IPS-18a (cell line): ENCODE data around the gene DSCAM.

Source experiments
- H3K27ac ChIP-seq: one replicate; pipeline ENCODE4 v1.5.1; 2013; ENCODE audit warnings: low read length
- H3K27me3 ChIP-seq: one replicate; pipeline ENCODE4 v1.6.1; 2013; ENCODE audit warnings: mild to moderate bottlenecking, low read length; ENCODE audit not compliant: control insufficient read depth, insufficient read depth
- H3K36me3 ChIP-seq: one replicate; pipeline ENCODE4 v1.6.1; 2013; ENCODE audit warnings: low read depth, low read length; ENCODE audit not compliant: control insufficient read depth
- H3K4me1 ChIP-seq: one replicate; pipeline ENCODE4 v1.6.1; 2013; ENCODE audit warnings: low read depth, low read length; ENCODE audit not compliant: control insufficient read depth
- H3K4me3 ChIP-seq: one replicate; pipeline ENCODE4 v1.5.1; 2013; ENCODE audit warnings: low read length
- H3K9ac ChIP-seq: one replicate; pipeline ENCODE4 v1.6.1; 2013; ENCODE audit warnings: mild to moderate bottlenecking, low read length, moderate library complexity
- H3K9me3 ChIP-seq: one replicate; pipeline ENCODE4 v1.6.1; 2013; ENCODE audit warnings: low read depth, low read length; ENCODE audit not compliant: control insufficient read depth

DSCAM gene

GRCh38 chr21:40016667-40017066, 830.3 kb downstream of the DSCAM start:
- H3K4me3 ChIP-seq, result no peak overlapping the region
- no peak overlapping the region for H3K9ac ChIP-seq
- H3K36me3 ChIP-seq, result no peaks in the 10 kb centered on the region
- no peaks in the 10 kb centered on the region for H3K4me1 ChIP-seq
- H3K27ac ChIP-seq, result no peak overlapping the region
- H3K9me3 ChIP-seq, result no peaks in the 10 kb centered on the region
- no peaks in the 10 kb centered on the region for H3K27me3 ChIP-seq

GRCh38 chr21:40016234-40016633, 830.7 kb downstream of the DSCAM start:
- Histone ChIP-seq H3K4me3 (no peak overlapping the region), H3K9me3 (no peaks in the 10 kb centered on the region), H3K9ac (no peak overlapping the region), H3K27me3 (no peaks in the 10 kb centered on the region), H3K36me3 (no peaks in the 10 kb centered on the region), H3K4me1 (no peaks in the 10 kb centered on the region), H3K27ac (no peak overlapping the region)

- no peaks in the 10 kb centered on the region for H3K4me1 ChIP-seq
- H3K9me3 ChIP-seq, result no peaks in the 10 kb centered on the region
- no peak overlapping the region for H3K9ac ChIP-seq
- H3K36me3 ChIP-seq, result no peaks in the 10 kb centered on the region
- H3K27me3 ChIP-seq, result no peaks in the 10 kb centered on the region
- H3K4me3 ChIP-seq, result no peak overlapping the region
- H3K27ac ChIP-seq, result no peak overlapping the region
Observed at GRCh38 chr21:40015818-40016217, 831.1 kb downstream of the DSCAM start.

GRCh38 chr21:40014394-40014793, 832.6 kb downstream of the DSCAM start:
- Histone ChIP-seq H3K9ac (no peak overlapping the region), H3K4me3 (no peak overlapping the region), H3K27ac (no peak overlapping the region)

GRCh38 chr21:40013001-40013735, 833.8 kb downstream of the DSCAM start:
- no peaks in the 10 kb centered on the region for H3K9me3 ChIP-seq
- H3K4me3 ChIP-seq, result no peak overlapping the region
- no peaks in the 10 kb centered on the region for H3K36me3 ChIP-seq
- H3K4me1 ChIP-seq, result no peaks in the 10 kb centered on the region
- no peaks in the 10 kb centered on the region for H3K27me3 ChIP-seq
- no peak overlapping the region for H3K27ac ChIP-seq
- H3K9ac ChIP-seq, result no peak overlapping the region

More at GRCh38 chr21:40014394-40014793, 832.6 kb downstream of the DSCAM start:
- H3K9me3 ChIP-seq, result no peaks in the 10 kb centered on the region
- H3K36me3 ChIP-seq, result no peaks in the 10 kb centered on the region
- H3K4me1 ChIP-seq, result no peaks in the 10 kb centered on the region
- H3K27me3 ChIP-seq, result no peaks in the 10 kb centered on the region

GRCh38 chr21:40011371-40011770, 835.6 kb downstream of the DSCAM start:
- H3K9ac ChIP-seq, result no peak overlapping the region
- no peaks in the 10 kb centered on the region for H3K27me3 ChIP-seq
- no peaks in the 10 kb centered on the region for H3K36me3 ChIP-seq
- H3K4me3 ChIP-seq, result no peak overlapping the region
- no peak overlapping the region for H3K27ac ChIP-seq
- H3K4me1 ChIP-seq, result no peaks in the 10 kb centered on the region
- H3K9me3 ChIP-seq, result no peaks in the 10 kb centered on the region

GRCh38 chr21:40002978-40003377, 844.0 kb downstream of the DSCAM start:
- Histone ChIP-seq H3K36me3 (no peaks in the 10 kb centered on the region), H3K9ac (no peak overlapping the region), H3K4me1 (no peaks in the 10 kb centered on the region), H3K27me3 (no peaks in the 10 kb centered on the region), H3K9me3 (no peaks in the 10 kb centered on the region), H3K27ac (no peak overlapping the region), H3K4me3 (no peak overlapping the region)

- no peaks in the 10 kb centered on the region for H3K4me1 ChIP-seq
- H3K27me3 ChIP-seq, result no peaks in the 10 kb centered on the region
- H3K9ac ChIP-seq, result no peak overlapping the region
- H3K4me3 ChIP-seq, result no peak overlapping the region
- H3K9me3 ChIP-seq, result no peaks in the 10 kb centered on the region
- H3K27ac ChIP-seq, result no peak overlapping the region
- H3K36me3 ChIP-seq, result no peaks in the 10 kb centered on the region
Observed at GRCh38 chr21:39984286-39984991, 862.5 kb downstream of the DSCAM start.

- Histone ChIP-seq H3K4me3 (no peak overlapping the region), H3K9ac (no peak overlapping the region), H3K4me1 (no peaks in the 10 kb centered on the region), H3K27ac (no peak overlapping the region), H3K36me3 (no peaks in the 10 kb centered on the region), H3K9me3 (no peaks in the 10 kb centered on the region), H3K27me3 (no peaks in the 10 kb centered on the region)
Observed at GRCh38 chr21:39980241-39980820, 866.6 kb downstream of the DSCAM start.

GRCh38 chr21:39979321-39979720, 867.6 kb downstream of the DSCAM start:
- H3K4me3 ChIP-seq, result no peak overlapping the region
- H3K4me1 ChIP-seq, result no peaks in the 10 kb centered on the region
- no peak overlapping the region for H3K9ac ChIP-seq
- no peaks in the 10 kb centered on the region for H3K9me3 ChIP-seq
- no peaks in the 10 kb centered on the region for H3K27me3 ChIP-seq
- H3K36me3 ChIP-seq, result no peaks in the 10 kb centered on the region
- H3K27ac ChIP-seq, result no peak overlapping the region

GRCh38 chr21:39976800-39977199, 870.2 kb downstream of the DSCAM start:
- Histone ChIP-seq H3K4me1 (no peaks in the 10 kb centered on the region), H3K9me3 (no peaks in the 10 kb centered on the region), H3K9ac (no peak overlapping the region), H3K36me3 (no peaks in the 10 kb centered on the region), H3K4me3 (no peak overlapping the region), H3K27ac (no peak overlapping the region), H3K27me3 (no peaks in the 10 kb centered on the region)
